Stimulated activated CD4-positive, alpha-beta T cell treated with anti-CD3 and anti-CD28 coated beads, Interleukin-4, amount 100 ng/mL, for 1 hour (primary cell): ENCODE measurements around the gene XYLT1.

Experiments
- DNase-seq: peaks from one replicate; pipeline ENCODE4 v3.0.0-alpha.2; 2020

Gene XYLT1

GRCh38 chr16:17302214-17302613, 168.5 kb downstream of the XYLT1 start:
- DNase-seq = no peak

DNA sequence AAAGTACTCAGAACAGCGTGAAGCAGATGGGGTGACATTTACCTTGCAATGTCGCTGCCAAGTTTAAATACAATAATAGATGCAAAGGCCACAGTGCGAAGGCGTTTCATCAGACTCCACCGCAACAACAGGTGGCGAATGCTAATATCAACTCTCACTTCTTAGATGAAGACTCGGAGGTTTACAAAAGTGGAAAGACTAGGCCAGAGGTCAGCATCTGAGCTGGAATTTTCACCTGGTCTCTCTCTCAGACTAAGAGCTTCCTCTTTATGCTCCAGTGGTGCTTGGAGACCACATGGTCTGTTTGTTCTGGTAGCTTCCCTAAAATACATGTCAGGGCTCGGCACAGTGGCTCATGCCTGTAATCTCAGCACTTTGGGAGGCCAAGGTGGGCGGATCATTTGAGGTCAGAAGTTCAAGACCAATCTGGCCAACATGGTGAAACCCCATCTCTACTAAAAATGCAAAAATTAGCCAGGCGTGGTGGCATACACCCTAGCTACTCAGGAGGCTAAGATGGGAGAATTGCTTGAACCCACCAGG, 169.1 kb downstream of the XYLT1 start:
- no peak for DNase-seq

- no peak for DNase-seq
These were observed 169.6 kb downstream of the XYLT1 start for GRCh38 chr16:17301184-17301583.

- no peak for DNase-seq
These were observed 171.0 kb downstream of the XYLT1 start for GRCh38 chr16:17299790-17300189.

DNA sequence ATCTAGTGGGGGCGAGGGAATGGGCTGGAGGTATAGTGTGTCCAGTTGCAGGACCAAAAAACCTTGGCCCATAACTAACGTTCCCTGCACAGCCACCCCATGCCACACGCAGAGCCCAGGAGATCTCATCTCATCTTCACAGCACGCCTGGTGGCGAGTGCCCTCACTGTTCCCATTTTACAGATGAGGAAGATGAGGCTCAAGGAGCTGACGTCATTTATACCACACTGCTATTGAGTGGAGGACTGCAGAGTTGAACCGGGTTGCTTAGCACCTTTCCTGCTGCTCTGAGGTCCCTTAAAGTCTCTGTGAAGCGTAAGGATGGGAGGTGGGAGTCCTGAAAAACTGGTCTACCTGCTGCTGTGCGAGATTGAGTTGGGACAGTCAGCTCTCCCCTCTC, 172.5 kb downstream of the XYLT1 start:
- no peak for DNase-seq

DNA sequence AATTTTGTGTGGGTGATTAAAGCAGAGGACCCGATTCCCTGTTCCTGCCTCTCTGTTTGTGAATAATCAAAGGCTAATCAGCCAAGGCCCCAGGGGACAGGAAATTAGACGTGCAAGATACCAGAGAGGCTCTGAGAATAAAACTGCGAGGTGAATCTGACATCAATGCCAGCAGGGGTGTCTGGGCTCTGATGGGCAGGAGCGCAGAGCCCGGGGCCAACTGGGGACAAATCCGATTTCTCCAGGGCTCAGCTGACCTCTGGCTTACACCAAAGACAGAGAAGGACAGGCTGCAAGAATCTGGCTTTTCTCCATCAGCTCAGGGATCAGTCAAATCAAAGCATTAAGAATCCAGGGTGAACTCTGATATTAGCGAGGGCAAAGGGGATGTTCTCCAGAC, 174.3 kb downstream of the XYLT1 start:
- no peak for DNase-seq

DNA sequence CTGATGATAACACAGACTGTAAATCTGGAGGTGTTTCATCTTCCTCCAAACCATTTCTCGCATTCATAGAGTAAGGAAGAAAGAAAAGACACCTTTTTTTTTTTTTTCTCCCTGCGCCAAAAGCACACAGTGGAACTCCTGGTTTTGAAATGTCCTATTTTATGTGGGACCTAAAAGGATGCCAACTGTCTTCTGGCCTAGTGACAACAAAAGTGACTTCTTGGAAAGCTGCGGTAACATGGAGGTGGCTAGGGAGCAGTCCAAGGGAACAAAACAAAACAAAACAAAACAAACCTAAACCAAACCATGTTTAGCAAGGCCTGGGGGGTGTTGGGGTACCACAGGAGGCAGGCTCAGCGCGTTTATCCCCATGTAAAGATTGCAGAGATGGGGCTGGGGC, 174.8 kb downstream of the XYLT1 start:
- DNase-seq = no peak

DNA sequence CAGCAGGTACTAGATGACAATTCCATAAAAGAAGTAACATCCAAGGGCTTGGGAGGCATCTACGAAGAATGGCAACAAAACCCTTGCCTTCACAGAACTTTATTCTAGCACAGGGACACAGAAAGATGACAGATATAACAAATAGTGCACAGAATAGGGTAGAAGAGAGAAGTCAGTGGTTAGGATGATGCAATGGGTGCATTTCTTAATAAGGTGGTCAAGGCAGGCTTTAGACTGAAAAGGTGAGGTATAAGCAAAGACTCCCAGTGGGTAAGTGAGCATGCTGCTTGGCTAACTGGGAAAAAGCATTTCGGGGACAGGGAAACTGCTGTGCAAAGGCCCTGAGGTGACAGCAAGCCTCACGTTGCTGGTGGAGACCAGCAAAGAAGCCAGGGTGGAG, 175.9 kb downstream of the XYLT1 start:
- DNase-seq = no peak

DNA sequence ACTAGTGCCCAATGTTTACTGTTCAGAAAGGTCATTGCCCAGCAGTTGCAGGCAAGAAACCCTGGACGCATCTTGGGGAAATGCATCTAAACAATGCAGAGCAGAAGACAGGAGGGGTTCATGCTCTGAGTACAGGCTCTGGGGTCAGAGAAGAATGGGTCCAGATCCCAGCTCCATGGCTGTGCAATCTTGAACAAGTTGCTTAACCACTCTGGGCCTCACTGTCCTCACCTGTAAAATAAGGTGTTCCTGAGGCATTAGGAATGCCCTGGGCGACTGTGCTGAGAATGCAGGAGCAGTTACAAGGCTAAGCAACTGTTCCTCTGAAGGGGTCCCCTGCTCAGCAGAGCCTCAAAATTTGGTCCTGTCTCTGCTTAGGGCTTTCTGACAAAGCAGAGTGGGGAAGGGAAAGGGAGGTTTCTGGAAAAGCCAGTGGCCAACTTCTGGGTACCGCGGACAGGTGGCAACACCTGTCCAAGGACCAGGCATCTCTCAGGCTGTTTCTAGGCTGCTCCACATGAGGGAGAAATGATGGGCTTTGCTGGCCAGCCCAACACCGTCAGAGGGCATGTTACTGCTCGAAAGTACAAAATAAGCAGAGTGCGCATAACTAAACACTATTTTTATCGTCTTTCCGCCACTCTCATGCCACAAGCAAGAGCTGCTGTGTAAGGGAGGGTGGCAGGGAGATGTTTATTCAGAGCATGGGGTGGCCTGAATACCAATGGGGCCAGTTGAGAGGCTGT, 176.8 kb downstream of the XYLT1 start:
- no peak for DNase-seq

DNA sequence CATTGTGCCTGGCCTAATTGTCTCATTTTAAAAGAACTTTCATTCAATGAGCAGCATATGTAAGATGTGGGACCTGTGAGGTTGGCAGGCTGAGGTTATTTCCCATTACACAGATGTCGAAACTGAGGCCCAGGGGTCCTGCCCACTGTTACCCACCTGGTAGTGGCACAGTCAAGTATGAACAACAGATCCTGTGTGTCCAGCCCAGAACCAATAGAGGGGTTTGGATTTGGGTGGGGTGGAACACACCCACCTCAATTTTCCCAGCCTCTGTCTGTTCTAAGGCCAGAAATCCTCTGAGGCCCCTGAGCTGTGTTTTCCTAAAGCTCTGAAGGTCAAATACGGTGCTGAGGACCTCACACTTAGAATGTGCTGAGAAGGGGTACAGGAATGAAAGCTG, 179.5 kb downstream of the XYLT1 start:
- no peak for DNase-seq

GRCh38 chr16:17289674-17290635, 180.8 kb downstream of the XYLT1 start:
- no peak for DNase-seq

- no peak for DNase-seq
These were observed 181.7 kb downstream of the XYLT1 start for GRCh38 chr16:17289050-17289449.

GRCh38 chr16:17287166-17287800, 183.5 kb downstream of the XYLT1 start:
- DNase-seq = no peak

GRCh38 chr16:17286443-17286842, 184.3 kb downstream of the XYLT1 start:
- no peak for DNase-seq

DNA sequence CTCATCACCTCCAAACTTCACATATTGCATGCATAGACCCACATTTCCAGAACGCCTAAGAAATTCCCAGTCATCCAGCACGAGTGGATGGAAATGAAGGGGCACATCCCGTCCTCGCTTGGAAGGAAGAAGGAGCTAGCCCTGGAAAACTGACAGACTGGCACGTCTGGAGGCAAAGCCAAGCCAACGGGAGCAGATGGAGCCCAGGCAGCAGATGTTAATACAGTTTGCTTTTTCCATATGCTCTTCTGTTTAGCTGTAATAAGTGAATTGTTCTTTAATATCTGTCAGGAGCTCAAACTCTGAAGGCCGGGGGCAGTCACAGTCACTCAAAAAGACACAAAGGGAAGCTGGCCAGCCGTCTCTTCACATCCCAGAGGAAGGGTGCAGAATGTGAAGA, 187.7 kb downstream of the XYLT1 start:
- no peak for DNase-seq

GRCh38 chr16:17282247-17282646, 188.5 kb downstream of the XYLT1 start:
- no peak for DNase-seq

DNA sequence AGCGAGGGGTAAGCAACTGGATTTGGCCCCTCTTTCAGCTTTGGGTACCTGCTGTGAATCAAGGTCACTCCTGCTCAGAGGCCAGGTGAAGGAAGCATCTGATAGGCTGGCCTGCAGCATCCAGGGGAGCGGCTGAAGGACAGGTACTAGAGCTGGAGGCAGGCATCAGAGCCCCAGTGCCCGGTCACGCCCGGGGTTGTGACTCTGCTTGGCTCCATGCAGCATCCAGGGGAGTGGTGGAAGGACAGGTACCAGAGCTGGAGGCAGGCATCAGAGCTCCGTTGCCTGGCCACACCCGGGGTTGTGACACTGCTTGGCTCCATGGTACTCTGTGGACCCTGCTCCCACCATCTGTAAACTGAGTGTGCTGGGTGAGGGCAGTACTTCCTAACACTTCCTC, 189.7 kb downstream of the XYLT1 start:
- no peak for DNase-seq

GRCh38 chr16:17278988-17279387, 191.8 kb downstream of the XYLT1 start:
- DNase-seq = no peak

DNA sequence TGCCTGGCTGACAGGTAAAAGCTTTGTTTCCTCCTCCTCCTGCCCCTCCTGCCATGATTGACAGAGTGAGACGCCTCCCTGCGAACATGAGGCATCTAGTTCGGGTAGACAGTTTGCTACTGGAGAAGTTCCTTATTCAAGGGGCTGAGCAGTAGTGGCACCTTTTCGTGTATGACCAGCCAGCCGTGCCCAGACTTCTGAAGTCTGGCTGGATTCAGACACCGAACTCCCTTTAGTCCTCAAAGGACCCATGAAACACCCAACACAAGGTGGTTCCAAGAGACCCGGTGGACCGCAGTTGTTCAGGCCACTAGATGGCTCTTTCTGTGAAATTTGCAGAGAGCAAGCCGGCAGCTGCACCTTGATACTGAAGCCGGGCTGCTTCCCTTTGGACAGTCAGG, 192.8 kb downstream of the XYLT1 start:
- peak; percentile 8 for DNase-seq

GRCh38 chr16:17276610-17277009, 194.2 kb downstream of the XYLT1 start:
- no peak for DNase-seq

- DNase-seq = no peak
These were observed 194.7 kb downstream of the XYLT1 start for GRCh38 chr16:17276010-17276530.

DNA sequence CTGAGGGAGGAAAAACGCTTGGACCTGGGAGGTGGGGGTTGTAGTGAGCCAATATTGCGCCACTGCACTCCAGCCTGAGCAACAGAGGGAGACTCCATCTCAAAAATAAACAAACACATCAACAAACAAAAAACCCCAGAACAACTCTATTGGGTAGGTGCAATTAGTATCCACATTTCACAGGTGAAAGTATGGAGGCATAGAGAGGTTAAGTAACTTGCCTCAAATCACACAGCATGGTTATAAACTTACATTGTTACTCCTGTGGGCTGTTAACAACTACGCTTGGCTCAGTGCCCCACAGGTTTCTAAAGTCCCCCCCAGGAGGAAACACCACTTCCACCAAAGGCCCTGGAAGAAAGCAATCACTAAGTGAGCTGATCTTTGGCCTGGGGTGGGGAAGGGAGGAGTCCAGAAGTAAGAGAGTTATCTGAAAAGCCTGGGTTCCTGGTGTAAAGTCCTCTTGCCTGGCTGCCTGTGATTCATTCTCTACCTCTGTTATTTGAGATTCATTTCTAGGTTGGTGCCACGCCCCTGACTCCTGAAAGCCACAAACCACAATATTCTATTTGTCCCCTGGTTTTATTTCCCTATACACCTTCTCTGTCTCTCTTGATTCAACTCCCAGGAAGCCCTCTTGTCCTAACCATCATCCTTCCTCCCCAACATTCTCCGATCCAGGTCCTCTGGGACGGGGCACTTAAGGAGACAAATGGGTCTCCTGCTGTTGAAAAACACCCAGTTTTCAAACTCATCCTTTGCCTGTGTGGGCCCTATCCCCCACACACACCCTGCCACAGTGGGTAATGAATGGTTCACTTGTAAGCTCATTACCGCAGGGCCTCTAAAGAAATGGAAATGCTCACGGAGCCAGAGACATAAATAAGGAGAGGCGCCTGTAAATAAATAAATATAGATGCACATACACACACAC, 195.4 kb downstream of the XYLT1 start:
- DNase-seq = no peak
